Esophagus squamous epithelium (tissue), 5 donors: Measurements from ENCODE around the gene TMEM223. TPM values are rescaled to one million over a fixed set of nuclear protein-coding genes. Genes with fewer than 3 reads are reported as not detected.

Experiments
- DNase-seq: peaks from one replicate; lab custom pipeline; 2025; lab: John Stamatoyannopoulos, UW
- H3K27ac ChIP-seq, 4 donors: fragments of 200-600 bp; sonication (generic); one replicate each; pipeline ENCODE4 v1.5.1; 2016 to 2019; ENCODE audit warnings: mild to moderate bottlenecking in 1 of 4
- H3K27me3 ChIP-seq, 4 donors: fragments of 200-600 bp; sonication (generic); 1 replicate in 3 of 4; 2 replicates in 1 of 4; pipeline versions ENCODE4 v1.5.1 to v1.6.0; 2017 to 2021; ENCODE audit warnings: antibody characterized with exemption in 1 of 4
- H3K36me3 ChIP-seq, 3 donors: fragments of 200-600 bp; sonication (generic); one replicate each; pipeline ENCODE4 v1.5.1; 2016 to 2019
- H3K4me1 ChIP-seq, 3 donors: fragments of 200-600 bp; sonication (generic); one replicate each; pipeline ENCODE4 v1.5.1; 2017 to 2019
- H3K4me3 ChIP-seq, 4 donors: fragments of 200-600 bp; sonication (generic); 1 replicate in 3 of 4; 2 replicates in 1 of 4; pipeline ENCODE4 v1.5.1; 2016 to 2019; ENCODE audit warnings: mild to moderate bottlenecking in 2 of 4, moderate library complexity in 1 of 4
- H3K9me3 ChIP-seq, 3 donors: fragments of 200-600 bp; sonication (generic); one replicate each; pipeline ENCODE4 v1.5.1; 2016 to 2019
- POLR2A ChIP-seq, 4 donors: fragments of 450-650 bp; IDR thresholded peaks; one replicate each; pipeline ENCODE4 v1.6.1; 2017; ENCODE audit warnings: antibody characterized with exemption in 4 of 4, mild to moderate bottlenecking in 4 of 4, moderate library complexity in 3 of 4
- WGBS, 2 donors: methylation state at CpG; one replicate each; pipeline ENCODE4 v1.1.5; 2018; 5-methylcytosine and 5-hydroxymethylcytosine counted together
- intact Hi-C: fragments of 100-400 bp; cut with DNase I; formaldehyde crosslinking; loops from one replicate; pipeline ENCODE4 v1.15.0; 2022
- total RNA-seq, 4 donors: library from RNA; depleted of rRNA; stranded (reverse); fragments of >200 nt; gene quantifications; one replicate each; pipeline ENCODE4 v1.1.0, GENCODE V29; 2016
- TF ChIP-seq, protein P1 (sequence below), 6 experiments: fragments of 450-650 bp in 4 of 6; fragments of 200-600 bp in 2 of 6; sonication (generic) in 2 of 6; IDR thresholded peaks; one replicate each; pipeline ENCODE4 v1.5.1; 2016 to 2019; ENCODE audit warnings: antibody characterized with exemption in 6 of 6, mild to moderate bottlenecking in 4 of 6, moderate library complexity in 4 of 6
- donor health status: DM: yes; HTN: yes; CAD: no.

Gene TMEM223
- total RNA-seq, 4 donors from 2014 or later, result 13.2 to 28.4 (median 22.0) TPM

DNA sequence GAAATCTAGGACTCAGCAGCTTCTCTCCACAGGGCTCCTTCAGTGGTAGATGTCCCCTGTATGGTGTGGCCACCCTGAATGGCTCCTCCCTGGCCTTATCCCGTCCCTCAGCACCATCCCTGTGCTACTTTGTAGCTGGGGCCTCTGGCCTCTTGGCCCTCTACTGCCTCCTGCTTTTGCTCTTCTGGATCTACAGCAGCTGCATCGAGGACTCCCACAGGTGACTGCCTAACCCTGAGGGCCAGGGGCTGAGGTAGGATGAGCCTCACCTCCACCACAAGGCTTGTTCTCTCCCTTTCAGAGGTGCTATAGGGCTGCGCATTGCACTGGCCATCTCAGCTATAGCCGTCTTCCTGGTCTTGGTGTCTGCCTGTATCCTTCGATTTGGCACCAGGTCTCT lies 2.8 kb downstream of the TMEM223 start:
- TF ChIP-seq, protein P1, sequence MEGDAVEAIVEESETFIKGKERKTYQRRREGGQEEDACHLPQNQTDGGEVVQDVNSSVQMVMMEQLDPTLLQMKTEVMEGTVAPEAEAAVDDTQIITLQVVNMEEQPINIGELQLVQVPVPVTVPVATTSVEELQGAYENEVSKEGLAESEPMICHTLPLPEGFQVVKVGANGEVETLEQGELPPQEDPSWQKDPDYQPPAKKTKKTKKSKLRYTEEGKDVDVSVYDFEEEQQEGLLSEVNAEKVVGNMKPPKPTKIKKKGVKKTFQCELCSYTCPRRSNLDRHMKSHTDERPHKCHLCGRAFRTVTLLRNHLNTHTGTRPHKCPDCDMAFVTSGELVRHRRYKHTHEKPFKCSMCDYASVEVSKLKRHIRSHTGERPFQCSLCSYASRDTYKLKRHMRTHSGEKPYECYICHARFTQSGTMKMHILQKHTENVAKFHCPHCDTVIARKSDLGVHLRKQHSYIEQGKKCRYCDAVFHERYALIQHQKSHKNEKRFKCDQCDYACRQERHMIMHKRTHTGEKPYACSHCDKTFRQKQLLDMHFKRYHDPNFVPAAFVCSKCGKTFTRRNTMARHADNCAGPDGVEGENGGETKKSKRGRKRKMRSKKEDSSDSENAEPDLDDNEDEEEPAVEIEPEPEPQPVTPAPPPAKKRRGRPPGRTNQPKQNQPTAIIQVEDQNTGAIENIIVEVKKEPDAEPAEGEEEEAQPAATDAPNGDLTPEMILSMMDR (IDR thresholded peaks at IDR 0.05), result no peak
- TF ChIP-seq POLR2A (IDR thresholded peaks at IDR 0.05), result no peak
- intact Hi-C loops, result loop anchor here (5.0 kb wide), 1 partner anchor 93 kb away; the partner anchor contains the start of gene SLC3A2
- peak overlapping the region in 2 of 4 donors; percentile 94 to 100 for H3K27ac ChIP-seq
- peaks cover 7 to 50% (median 13%) of the 10 kb centered on the region in 3 donors for H3K36me3 ChIP-seq
- no peak overlapping the region for H3K4me3 ChIP-seq
- H3K27me3 ChIP-seq, result no peaks in the 10 kb centered on the region
- H3K4me1 ChIP-seq, result peaks cover 35 to 66% (median 40%) of the 10 kb centered on the region in 3 donors
- 43 to 79% methylated on average over 4 to 5 of the region's 5 CpGs for WGBS, 2 donors
- H3K9me3 ChIP-seq, result no peaks in the 10 kb centered on the region
- no peak for DNase-seq

- Histone ChIP-seq H3K4me1 (peaks cover 29 to 55% (median 35%) of the 10 kb centered on the region in 3 donors), H3K27me3 (no peaks in the 10 kb centered on the region), H3K9me3 (no peaks in the 10 kb centered on the region), H3K36me3 (peaks cover 0 to 48% (median 0%) of the 10 kb centered on the region in 3 donors), H3K4me3 (peak within 1 kb of the TSS; percentile 65 to 100 (median 90)), H3K27ac (peak within 1 kb of the TSS; percentile 94 to 100 (median 96))
- 0% methylated on average over 2 to 17 of the region's 88 CpGs for WGBS, 2 donors
- intact Hi-C loops, result loop anchor here (5.0 kb wide), 1 partner anchor 95 kb away; the partner anchor contains the start of gene SLC3A2
- peak; percentile 99 for DNase-seq
- TF ChIP-seq, protein P1 (IDR thresholded peaks at IDR 0.05), result peak in 5 of 6 experiments; percentile 22 to 63 (median 38)
- peak; percentile 52 to 98 (median 94) for TF ChIP-seq POLR2A (IDR thresholded peaks at IDR 0.05)
Observed at GRCh38 chr11:62787005-62787759, 4.6 kb downstream of the TMEM223 start, which contains the start of gene TMEM179B. TMEM179B (plus strand) TSS chr11:62787402; CDS start chr11:62787432, 30 bp downstream.

DNA sequence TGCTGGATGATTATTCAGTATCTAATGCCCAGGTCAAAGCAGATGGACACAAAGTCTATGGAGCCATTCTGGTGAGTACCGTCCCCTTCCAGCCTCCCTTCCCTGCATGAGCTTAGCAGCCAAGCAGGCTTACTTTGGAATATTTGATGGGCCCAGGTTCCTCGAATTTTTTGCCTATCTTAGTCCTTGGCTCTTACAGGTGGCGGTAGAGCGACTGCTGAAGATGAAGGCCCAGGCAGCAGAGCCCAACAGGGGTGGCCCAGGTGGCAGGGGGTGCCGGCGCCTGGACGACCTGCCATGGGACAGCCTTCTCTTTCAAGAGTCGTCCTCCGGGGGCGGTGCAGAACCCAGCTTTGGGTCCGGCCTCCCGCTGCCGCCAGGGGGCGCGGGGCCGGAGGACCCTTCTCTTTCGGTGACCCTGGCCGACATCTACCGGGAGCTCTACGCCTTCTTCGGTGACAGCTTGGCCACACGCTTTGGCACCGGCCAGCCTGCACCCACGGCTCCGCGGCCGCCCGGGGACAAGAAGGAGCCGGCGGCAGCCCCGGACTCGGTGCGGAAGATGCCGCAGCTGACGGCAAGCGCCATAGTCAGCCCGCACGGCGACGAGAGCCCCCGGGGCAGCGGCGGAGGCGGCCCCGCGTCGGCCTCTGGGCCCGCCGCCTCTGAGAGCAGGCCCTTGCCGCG lies 5.3 kb downstream of the TMEM223 start:
- Histone ChIP-seq H3K4me1 (peaks cover 27 to 50% (median 33%) of the 10 kb centered on the region in 3 donors), H3K4me3 (peak overlapping the region; percentile 65 to 100 (median 90)), H3K36me3 (peaks cover 0 to 54% (median 0%) of the 10 kb centered on the region in 3 donors), H3K9me3 (no peaks in the 10 kb centered on the region), H3K27me3 (no peaks in the 10 kb centered on the region), H3K27ac (peak overlapping the region; percentile 94 to 100 (median 96))
- TF ChIP-seq, protein P1 (IDR thresholded peaks at IDR 0.05), result peak; percentile 94 to 98 (median 96)
- TF ChIP-seq POLR2A (IDR thresholded peaks at IDR 0.05), result no peak
- peak; percentile 40 for DNase-seq
- intact Hi-C loops, result loop anchor here (5.0 kb wide), 1 partner anchor 96 kb away; the partner anchor contains the start of gene SLC3A2
- WGBS, 2 donors, result 8 to 11% methylated on average over 2 to 5 of the region's 51 CpGs

GRCh38 chr11:62782753-62783152 lies 9.1 kb downstream of the TMEM223 start:
- intact Hi-C loops, result no loop called here
- 98 to 99% methylated on average over 7 of the region's 7 CpGs for WGBS, 2 donors
- H3K4me3 ChIP-seq, result no peak overlapping the region
- no peaks in the 10 kb centered on the region for H3K27me3 ChIP-seq
- DNase-seq, result no peak
- no peak overlapping the region for H3K27ac ChIP-seq
- H3K4me1 ChIP-seq, result peaks cover 7 to 13% (median 9%) of the 10 kb centered on the region in 3 donors
- TF ChIP-seq, protein P1 (IDR thresholded peaks at IDR 0.05), result no peak
- TF ChIP-seq POLR2A (IDR thresholded peaks at IDR 0.05), result no peak
- peaks cover 0 to 71% (median under 1%) of the 10 kb centered on the region in 3 donors for H3K36me3 ChIP-seq
- H3K9me3 ChIP-seq, result no peaks in the 10 kb centered on the region
